ENCODE results near the gene DLGAP1. TPM values are rescaled to one million over a fixed set of nuclear protein-coding genes. Genes with fewer than 3 reads are reported as not detected.

The DLGAP1 gene
- total and polyA plus RNA-seq, 9 donors, result 2.0 to 42.7 (median 3.8) TPM

DNA sequence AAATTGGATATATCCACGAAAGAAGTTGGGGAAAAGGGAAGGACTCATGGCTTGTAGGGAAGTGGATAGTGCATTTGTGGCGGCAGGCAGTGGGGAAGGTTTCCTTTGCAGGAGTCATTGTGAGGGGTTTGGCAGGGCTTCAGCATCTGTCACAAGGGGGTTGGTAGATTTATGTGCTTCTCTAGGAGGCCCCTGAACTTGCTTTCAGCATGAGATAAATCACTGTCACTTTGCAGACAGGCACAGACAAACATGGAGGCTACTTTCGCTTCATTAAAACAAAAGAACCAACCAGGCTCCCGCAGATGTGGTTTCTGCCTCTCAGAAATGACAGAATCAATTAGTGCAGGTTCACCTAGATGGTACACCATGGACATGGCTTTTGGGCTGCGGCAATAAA, 664.4 kb downstream of the DLGAP1 start:
- intact Hi-C loops (cut with DNase I), result no loop called here
- Histone ChIP-seq H3K9me3 (no peaks in the 10 kb centered on the region), H3K27ac (no peak overlapping the region), H3K4me3 (no peak overlapping the region), H3K27me3 (no peaks in the 10 kb centered on the region), H3K4me1 (ENCODE audit: insufficient read depth) (no peaks in the 10 kb centered on the region), H3K36me3 (no peaks in the 10 kb centered on the region)
- DNase-seq, result no peak
- TF ChIP-seq EP300 (IDR thresholded peaks at IDR 0.05) (no peak), POLR2A (IDR thresholded peaks at IDR 0.05) (no peak), CTCF (IDR thresholded peaks at IDR 0.05) (no peak)
- 35 to 43% (median 38%) methylated on average over 5 of the region's 5 CpGs for WGBS, 3 donors

GRCh38 chr18:3789525-3789924, 665.6 kb downstream of the DLGAP1 start:
- Histone ChIP-seq H3K9me3 (peaks cover 0 to 1% of the 10 kb centered on the region in 2 donors), H3K27ac (no peak overlapping the region), H3K36me3 (no peaks in the 10 kb centered on the region), H3K27me3 (no peaks in the 10 kb centered on the region), H3K4me1 (ENCODE audit: insufficient read depth) (no peaks in the 10 kb centered on the region), H3K4me3 (no peak overlapping the region)
- WGBS, 3 donors, result 55 to 63% (median 63%) methylated on average over 1 of the region's 1 CpG
- intact Hi-C loops (cut with DNase I), result loop anchor here in 1 of 4 donors (10.0 kb wide), 1 partner anchor 195 kb away; no protein-coding TSS in a partner anchor
- no peak for TF ChIP-seq EP300 (IDR thresholded peaks at IDR 0.05)
- TF ChIP-seq POLR2A (IDR thresholded peaks at IDR 0.05), result no peak
- TF ChIP-seq CTCF (IDR thresholded peaks at IDR 0.05), result no peak
- no peak for DNase-seq

GRCh38 chr18:3784949-3785348, 670.2 kb downstream of the DLGAP1 start:
- TF ChIP-seq EP300 (IDR thresholded peaks at IDR 0.05), result no peak
- TF ChIP-seq POLR2A (IDR thresholded peaks at IDR 0.05), result no peak
- TF ChIP-seq CTCF (IDR thresholded peaks at IDR 0.05), result no peak
- no peak for DNase-seq
- WGBS, 3 donors, result 77 to 92% (median 88%) methylated on average over 1 of the region's 1 CpG
- Histone ChIP-seq H3K9me3 (peaks cover 0 to 7% of the 10 kb centered on the region in 2 donors), H3K27ac (no peak overlapping the region), H3K36me3 (no peaks in the 10 kb centered on the region), H3K4me1 (ENCODE audit: insufficient read depth) (no peaks in the 10 kb centered on the region), H3K4me3 (no peak overlapping the region), H3K27me3 (no peaks in the 10 kb centered on the region)
- intact Hi-C loops (cut with DNase I), result loop anchor here in 1 of 4 donors (10.0 kb wide), 1 partner anchor 200 kb away; no protein-coding TSS in a partner anchor

DNA sequence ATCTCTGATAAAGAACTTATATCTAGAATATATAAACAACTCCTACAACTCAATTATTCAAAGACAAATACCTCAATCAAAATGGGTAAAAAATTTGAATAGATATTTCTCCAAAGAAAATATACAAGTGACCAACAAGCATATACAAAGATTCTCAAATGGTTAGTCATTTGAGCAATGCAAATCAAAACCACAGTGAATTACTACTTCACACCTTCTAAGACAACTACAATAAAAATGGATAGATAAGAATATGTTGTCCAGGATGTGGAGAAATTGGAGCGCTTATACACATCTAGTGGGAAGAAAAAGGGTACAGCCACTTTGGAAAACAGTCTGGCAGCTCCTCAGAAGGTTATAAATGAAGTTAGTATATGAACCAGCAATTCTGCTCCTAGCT, 672.2 kb downstream of the DLGAP1 start:
- TF ChIP-seq CTCF (IDR thresholded peaks at IDR 0.05) (no peak), POLR2A (IDR thresholded peaks at IDR 0.05) (no peak), EP300 (IDR thresholded peaks at IDR 0.05) (no peak)
- H3K4me3 ChIP-seq, result no peak overlapping the region
- WGBS, 3 donors, result 85 to 95% (median 93%) methylated on average over 1 of the region's 1 CpG
- H3K4me1 ChIP-seq (ENCODE audit: insufficient read depth), result no peaks in the 10 kb centered on the region
- no peak for DNase-seq
- H3K36me3 ChIP-seq, result no peaks in the 10 kb centered on the region
- intact Hi-C loops (cut with DNase I), result loop anchor here in 1 of 4 donors (10.0 kb wide), 1 partner anchor 202 kb away; no protein-coding TSS in a partner anchor
- no peak overlapping the region for H3K27ac ChIP-seq
- no peaks in the 10 kb centered on the region for H3K27me3 ChIP-seq
- peaks cover 0 to 7% of the 10 kb centered on the region in 2 donors for H3K9me3 ChIP-seq
